ENCODE data around the gene ZNF283. TPM values are rescaled to one million over a fixed set of nuclear protein-coding genes. Genes with fewer than 3 reads are reported as not detected.

ZNF283 gene
- total and polyA plus RNA-seq, 9 of the 15 experiments (the other 6 are each of a cell fraction or from before 2014, with no cell fraction given) = 6.0 to 19.5 (median 9.8) TPM

- TF ChIP-seq ZNF707 (CRISPR knock-in tag; conservative IDR thresholded peaks at IDR 0.05) (no peak), JUND (IDR thresholded peaks at IDR 0.05; ENCODE audit: borderline replicate concordance, low read depth, low read length) (0 out of 2 replicates have a peak, but pooled peaks have one; percentile 7), JUND (tag; IDR thresholded peaks at IDR 0.05; ENCODE audit: borderline replicate concordance, low read depth, low read length) (no peak), ZNF232 (CRISPR knock-in tag; IDR thresholded peaks at IDR 0.05) (no peak), GMEB1 (CRISPR knock-in tag; IDR thresholded peaks at IDR 0.05) (no peak), MEIS2 (IDR thresholded peaks at IDR 0.05; ENCODE audit: partially characterized antibody) (no peak), CREM (IDR thresholded peaks at IDR 0.05; ENCODE audit: low read depth) (0 out of 2 replicates have a peak, but pooled peaks have one; percentile 39), ZNF511 (CRISPR knock-in tag; IDR thresholded peaks at IDR 0.05) (peak; percentile 87), CBX8 (IDR thresholded peaks at IDR 0.05; ENCODE audit: borderline replicate concordance, extremely low read depth, low read depth, low read length, poor library complexity, severe bottlenecking) (no peak), MXI1 (IDR thresholded peaks at IDR 0.05; ENCODE audit: low read depth, low read length) (no peak), ZNF324 (CRISPR knock-in tag; IDR thresholded peaks at IDR 0.05) (no peak), NKRF (IDR thresholded peaks at IDR 0.05; ENCODE audit: borderline replicate concordance) (0 out of 2 replicates have a peak, but pooled peaks have one; percentile 25), ILF3 (IDR thresholded peaks at IDR 0.05; ENCODE audit: borderline replicate concordance) (no peak), CBX2 (IDR thresholded peaks at IDR 0.05; ENCODE audit: insufficient read depth, low read length, poor library complexity, severe bottlenecking) (no peak), HSF4 (CRISPR knock-in tag; IDR thresholded peaks at IDR 0.05; ENCODE audit: borderline replicate concordance) (no peak), NFE2 (IDR thresholded peaks at IDR 0.05; ENCODE audit: low read depth) (no peak), NBN (IDR thresholded peaks at IDR 0.05; ENCODE audit: low read depth) (no peak), ZNF717 (CRISPR knock-in tag; IDR thresholded peaks at IDR 0.05) (no peak), RFX1 (IDR thresholded peaks at IDR 0.05) (no peak), ZNF586 (CRISPR knock-in tag; conservative IDR thresholded peaks at IDR 0.05) (no peak), GABPB1 (CRISPR knock-in tag; IDR thresholded peaks at IDR 0.05) (peak; percentile 84), GATAD2A (IDR thresholded peaks at IDR 0.05) (no peak), ZKSCAN3 (CRISPR knock-in tag; IDR thresholded peaks at IDR 0.05) (no peak), CLOCK (CRISPR knock-in tag; IDR thresholded peaks at IDR 0.05; ENCODE audit: borderline replicate concordance) (no peak), ZNF217 (CRISPR knock-in tag; IDR thresholded peaks at IDR 0.05) (no peak)
These were observed 38.1 kb upstream of the ZNF283 start (continued) for GRCh38 chr19:43789029-43789428.

All from K562 (cell line).